Right forelimb (tissue), 1 donor: Measurements from ENCODE around the gene PRF1.
"Not testable (repeated sequence)": the region's sequence is repeated elsewhere in the genome, so short reads cannot be mapped to it uniquely, and the experiment has no call there.

Experiments
- DNase-seq: peaks from one replicate; pipeline ENCODE4 v3.0.0-alpha.2; 2018

PRF1 gene

GRCh38 chr10:70593513-70593890 lies 9.0 kb downstream of the PRF1 start:
- no peak for DNase-seq

DNA sequence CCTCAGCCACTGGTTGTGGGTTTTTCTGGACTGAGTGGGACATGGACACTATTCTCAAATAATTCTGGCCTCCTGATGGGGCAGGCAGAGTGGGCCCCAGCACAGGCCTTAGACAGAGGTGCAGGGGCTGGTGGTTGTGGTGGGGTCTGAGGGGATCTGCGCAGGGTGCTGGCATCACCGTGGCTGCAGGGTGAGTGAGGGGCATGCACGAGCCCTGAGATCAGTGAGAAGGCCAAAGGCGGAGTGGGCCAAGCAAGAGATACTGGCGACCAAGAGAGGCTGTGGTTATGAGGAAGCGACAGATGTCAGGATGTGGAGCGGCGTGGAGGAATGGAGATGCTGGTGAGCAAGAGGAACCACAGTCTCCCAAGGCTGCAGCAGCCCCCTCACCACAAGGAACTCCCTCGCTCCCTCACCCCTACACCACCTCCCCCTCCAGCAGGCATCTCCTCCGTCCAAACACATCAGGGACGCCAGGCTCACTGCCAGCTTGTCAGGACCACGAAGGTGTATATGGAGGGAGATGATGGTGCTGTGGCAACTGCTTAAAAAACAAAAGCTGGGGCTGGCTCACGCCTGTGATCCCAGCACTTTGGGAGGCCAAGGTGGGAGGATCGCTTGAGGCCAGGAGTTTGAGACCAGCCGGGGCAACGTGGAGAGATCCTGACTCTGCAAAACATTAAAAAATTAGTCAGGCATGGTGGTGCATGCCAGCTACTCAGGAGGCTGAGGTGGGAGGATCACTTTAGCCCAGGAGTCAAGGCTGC lies 9.6 kb downstream of the PRF1 start:
- DNase-seq: no peak

DNA sequence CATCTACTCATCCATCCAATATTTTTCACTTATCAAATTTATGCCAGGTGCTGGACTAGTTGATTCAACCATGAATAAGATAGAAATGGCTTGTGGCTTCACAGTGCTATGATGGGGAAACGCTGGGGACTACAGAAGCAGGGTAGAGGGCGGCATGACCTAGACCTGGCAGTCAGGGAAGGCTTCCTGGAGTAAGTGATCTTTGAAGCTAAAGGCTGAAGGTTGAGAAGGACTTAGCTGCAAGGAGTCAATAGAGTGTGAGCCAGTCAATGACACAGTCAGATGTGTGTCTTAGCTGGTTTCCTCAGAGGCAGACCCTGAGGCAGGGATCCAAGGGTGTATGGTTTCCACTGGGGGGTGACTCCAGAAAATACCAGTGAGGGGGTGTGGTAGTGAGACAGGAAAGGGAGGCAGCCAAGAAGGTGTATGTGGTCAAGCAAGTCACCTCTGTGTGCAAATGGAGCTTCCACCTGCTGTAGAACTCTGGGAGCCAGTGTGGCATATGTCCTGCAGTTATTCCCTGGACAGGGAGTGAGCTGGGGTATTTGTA lies 10.3 kb downstream of the PRF1 start:
- DNase-seq: no peak

GRCh38 chr10:70590655-70591416 lies 11.7 kb downstream of the PRF1 start:
- DNase-seq: no peak

DNA sequence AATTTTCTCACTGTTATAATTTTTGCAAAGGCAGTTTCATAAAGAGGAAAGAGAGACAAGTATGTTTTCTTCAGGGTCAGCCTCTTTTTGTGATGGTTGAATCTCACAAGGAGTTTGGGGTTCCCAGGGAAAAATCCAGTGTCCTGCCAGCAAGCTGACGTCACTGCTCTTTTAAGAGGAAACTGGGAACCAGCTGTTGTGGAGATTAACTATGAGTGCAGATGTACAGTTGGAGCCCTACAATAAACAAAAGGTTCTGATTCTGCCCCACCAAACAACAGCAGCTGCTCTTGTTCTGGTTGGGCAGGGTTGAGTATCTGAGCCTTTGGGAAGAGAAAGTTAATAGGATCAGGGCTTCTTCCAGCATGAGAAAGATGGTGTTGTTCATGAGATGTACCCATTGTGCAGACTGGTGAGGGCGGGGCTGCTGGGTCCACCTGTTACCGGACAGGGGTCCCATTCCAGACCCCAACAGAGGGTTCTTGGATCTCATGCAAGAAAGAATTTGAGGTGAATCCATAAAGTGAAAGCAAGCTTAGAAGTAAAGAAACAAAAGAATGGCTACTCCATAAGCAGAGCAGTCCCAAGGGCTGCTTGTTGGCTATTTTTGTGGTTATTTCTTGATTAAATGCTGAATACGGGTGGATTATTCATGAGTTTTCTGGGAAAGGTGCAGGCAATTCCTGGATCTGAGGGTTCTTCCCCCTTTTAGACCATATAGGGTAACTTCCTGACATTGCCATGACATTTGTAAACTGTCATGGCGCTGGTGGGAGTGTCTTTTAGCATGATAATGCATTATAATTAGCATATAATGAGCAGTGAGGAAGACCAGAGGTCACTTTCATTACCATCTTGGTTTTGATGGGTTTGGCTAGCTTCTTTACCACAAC lies 12.5 kb downstream of the PRF1 start:
- DNase-seq: peak; percentile 76

- no peak for DNase-seq
Observed at GRCh38 chr10:70588859-70589570, 13.5 kb downstream of the PRF1 start.

DNA sequence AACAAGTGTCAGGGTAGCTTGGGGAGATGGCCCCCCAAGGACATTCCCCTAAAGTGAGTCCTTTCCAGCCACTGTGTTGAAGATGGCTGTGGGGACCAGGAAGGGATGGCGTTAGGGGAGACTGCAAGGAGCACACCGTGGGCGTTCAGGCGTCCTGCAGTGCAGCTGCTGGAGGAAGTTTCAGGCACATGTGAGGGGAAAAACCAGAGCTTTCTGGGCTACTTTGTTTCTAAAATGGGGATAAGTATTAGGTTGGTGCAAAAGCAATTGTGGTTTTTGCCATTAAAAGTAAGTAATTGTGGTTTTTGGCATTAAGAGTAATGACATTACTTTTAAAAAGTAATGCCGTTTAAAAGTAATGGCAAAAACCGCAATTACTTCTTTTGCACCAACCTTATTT lies 14.3 kb downstream of the PRF1 start:
- DNase-seq: no peak

DNA sequence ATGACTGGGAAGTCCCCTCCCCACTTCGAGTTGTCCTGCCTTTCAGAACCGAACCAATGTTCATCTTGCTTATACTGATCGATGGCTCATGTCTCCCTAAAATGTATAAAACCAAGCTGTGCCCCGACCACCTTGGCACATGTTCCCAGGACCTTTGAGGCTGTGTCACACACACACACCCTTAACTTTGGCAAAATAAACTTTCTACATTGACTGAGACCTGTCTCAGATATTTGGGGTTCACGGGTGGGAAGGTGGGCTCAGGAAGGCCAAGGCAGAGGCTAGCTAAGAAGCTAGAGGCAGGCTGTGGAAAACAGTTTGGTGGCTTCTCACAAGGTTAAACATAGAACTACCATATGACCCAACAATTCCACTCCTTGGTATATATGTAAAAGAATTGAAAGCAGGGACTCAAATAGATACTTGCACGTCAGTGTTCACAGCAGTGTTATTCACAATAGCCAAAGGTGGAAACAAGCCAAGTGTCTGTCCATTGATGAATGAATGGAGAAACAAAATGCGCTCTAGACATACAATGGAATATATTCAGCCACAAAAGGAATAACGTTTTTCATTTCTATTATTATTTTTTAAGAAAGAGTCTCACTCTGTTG lies 15.4 kb downstream of the PRF1 start:
- DNase-seq: no peak

DNA sequence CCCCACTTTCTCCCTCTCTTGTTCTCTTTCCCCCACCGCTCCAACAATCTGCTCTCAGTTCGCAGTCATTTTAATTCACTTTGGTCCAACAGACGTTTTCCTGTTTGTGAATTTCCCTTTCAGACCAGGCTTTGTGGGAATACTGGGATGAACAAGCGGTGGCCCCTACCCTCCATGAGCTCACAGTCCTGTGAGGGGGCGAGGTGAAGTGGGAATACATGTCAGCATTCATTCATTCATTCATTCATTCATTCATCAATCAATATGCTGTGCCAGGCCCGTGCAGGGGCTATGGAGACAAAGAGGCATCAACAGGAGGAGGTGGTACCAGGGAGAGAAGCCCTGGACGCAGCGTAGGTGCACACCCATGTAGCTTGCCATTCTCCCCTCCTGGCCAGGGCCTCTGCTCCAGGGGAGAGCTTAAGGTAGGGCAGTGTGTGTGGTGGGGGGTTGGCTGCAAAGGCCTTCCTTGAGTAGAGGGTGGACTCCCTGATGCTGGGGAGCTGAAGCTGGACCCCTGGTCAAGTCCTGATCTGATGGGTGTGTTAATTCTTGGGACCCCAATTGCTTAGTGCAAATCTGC lies 16.1 kb downstream of the PRF1 start:
- DNase-seq: no peak

GRCh38 chr10:70585578-70586169 lies 16.9 kb downstream of the PRF1 start:
- DNase-seq: no peak

GRCh38 chr10:70584909-70585544 lies 17.5 kb downstream of the PRF1 start:
- peak; percentile 73 for DNase-seq

DNA sequence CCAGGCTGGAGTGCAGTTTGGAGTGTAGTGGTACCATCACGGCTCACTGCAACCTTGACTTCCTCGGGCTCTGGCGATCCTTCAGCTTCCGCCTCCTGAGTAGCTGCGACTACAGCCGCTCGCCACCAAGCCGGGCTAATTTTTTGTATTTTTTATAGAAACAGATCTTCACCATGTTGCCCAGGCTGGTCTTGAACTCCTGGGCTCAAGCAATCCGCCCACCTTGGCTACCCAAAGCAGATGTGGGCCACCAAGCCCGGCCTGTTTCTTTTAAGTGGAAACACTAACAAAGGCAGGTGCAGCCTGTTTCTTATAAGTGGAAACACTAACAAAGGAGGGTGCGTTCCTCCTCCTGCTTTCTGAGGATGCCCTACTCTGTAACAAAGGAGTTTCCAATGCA lies 18.2 kb downstream of the PRF1 start:
- DNase-seq: no peak

DNA sequence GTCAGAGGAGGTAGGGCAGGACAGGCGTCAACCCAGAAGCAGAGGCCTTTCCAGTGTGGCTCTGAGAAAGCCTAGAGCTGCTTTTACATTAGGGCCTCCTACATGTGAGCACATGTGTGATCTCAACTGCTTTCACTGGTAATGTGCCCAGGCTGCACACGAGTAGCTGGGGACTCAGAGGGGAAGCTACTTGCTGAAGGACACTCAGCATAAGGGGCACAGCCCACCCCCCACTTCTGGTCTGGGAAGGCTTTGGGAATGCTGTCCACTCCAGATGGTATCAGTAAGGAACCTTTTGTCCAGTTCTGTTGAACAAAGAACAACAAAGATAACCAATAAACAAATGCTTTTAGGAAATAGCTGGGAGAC lies 18.9 kb downstream of the PRF1 start:
- no peak for DNase-seq

DNA sequence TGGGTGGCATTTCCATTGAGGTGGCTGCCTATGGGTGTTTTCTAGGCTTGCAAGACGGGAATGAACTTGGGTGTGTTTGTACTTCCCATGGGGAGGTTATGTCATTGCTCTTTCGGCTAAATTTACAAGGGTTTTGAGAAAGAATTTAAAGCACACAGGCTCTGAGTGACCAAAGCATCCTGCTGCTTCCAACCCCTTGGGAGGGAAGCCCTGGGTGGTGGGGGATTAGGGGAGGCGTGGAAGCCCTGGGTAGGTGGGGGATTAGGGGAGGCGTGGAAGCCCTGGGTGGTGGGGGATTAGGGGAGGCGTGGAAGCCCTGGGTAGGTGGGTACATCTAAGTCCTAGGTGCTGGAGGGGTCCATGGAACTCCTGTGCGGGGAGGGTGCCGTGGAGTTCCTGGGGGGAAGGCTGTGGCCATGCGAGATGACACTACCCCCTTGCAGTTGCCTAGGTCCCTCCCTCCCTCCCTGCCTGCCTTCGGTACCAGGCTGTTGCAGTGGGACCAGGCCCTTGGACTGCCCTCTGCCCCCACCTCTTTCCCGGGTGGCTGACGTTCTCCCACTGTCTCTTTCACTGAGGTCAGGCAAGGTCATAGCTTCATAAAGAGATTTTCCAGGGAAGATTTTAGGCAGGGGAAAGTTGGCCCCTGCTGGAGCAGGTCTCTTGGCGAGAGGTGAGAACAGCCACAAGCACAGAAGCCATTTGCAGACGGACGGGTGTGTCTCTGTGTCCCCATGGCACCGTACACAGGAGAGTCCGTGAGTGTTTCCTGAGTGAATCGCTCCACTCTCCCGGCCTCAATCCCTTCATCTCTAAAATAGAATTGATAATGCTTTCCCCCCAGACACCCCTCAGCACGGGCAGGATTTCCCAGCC lies 19.5 kb downstream of the PRF1 start:
- DNase-seq: no peak

- not testable (repeated sequence) for DNase-seq
Observed at GRCh38 chr10:70581176-70581575, 21.4 kb downstream of the PRF1 start.

DNA sequence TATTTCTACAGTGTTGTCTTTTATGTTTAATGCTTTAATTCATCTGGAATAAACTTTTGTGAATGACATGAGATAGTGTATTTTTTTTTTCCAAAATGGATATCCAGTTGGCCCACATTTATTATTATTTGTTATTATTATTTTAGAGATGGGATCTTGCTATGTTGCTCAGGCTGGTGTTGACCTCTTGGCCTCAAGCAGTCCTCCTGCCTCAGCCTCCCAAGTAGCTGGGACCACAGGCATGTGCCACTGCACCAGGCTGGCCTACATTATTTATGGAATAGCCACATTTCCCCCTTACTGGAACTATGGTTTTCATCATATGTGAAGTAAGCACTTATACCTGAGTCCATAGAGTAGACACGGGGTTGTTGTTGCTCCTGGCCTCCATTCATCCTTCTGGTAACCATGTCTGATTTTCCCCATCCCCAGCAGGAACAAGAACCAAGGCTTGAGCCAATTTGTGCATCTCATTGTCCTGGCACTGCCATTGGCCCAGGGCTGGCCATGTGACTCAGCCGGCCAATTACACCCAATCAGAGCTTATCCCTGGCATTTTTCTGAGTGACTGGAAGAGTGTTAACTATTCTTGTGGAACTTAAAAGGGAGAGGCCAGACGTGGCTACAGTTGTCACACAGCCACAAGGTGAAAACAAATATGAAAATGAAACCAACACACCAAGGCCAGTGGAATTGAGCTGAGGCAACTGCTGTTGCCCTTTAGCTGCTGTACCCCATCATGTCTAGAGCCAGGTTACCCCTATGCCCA lies 23.1 kb downstream of the PRF1 start:
- DNase-seq: no peak

GRCh38 chr10:70578371-70578947 lies 24.1 kb downstream of the PRF1 start:
- no peak for DNase-seq

- no peak for DNase-seq
Observed at GRCh38 chr10:70576803-70577517, 25.6 kb downstream of the PRF1 start.
